HEK293 (cell line): Measurements from ENCODE around the gene NR3C1.

Experiments
- CTCF ChIA-PET: fragments of 350-600 bp; formaldehyde crosslinking; extraction: SDS; loops from one replicate; lab custom pipeline; 2021; ENCODE audit warnings: antibody characterized with exemption; lab: Yijun Ruan, JAX
- POLR2A ChIA-PET: fragments of 300-600 bp; formaldehyde crosslinking; extraction: SDS; loops from one replicate; lab custom pipeline; 2020; ENCODE audit warnings: antibody characterized with exemption, inconsistent platforms; lab: Yijun Ruan, JAX
- H3K27ac ChIP-seq: fragments of 200-500 bp; sonication (Bioruptor generic); 2 replicates; pipeline ENCODE4 v1.5.1; 2014; ENCODE audit warnings: low read depth, low read length, control low read depth, inconsistent platforms; ENCODE audit errors: extremely low read depth
- H3K36me3 ChIP-seq, 2 experiments: fragments of 200-500 bp in 1 of 2; sonication (Bioruptor generic) in 1 of 2; 1 replicate in 1 of 2; 2 replicates in 1 of 2; pipeline ENCODE4 v1.5.1; 2014 to 2017; ENCODE audit warnings: inconsistent platforms in 2 of 2, low read length in 2 of 2; ENCODE audit not compliant: control insufficient read depth in 2 of 2, insufficient read depth in 1 of 2
- H3K4me1 ChIP-seq: fragments of 200-500 bp; sonication (Bioruptor generic); 2 replicates; pipeline ENCODE4 v1.5.1; 2014; ENCODE audit warnings: mild to moderate bottlenecking, low read length, inconsistent platforms; ENCODE audit not compliant: control insufficient read depth, insufficient read depth
- H3K4me3 ChIP-seq: 2 replicates; pipeline ENCODE4 v1.5.1; 2011; ENCODE audit warnings: low read depth, mild to moderate bottlenecking, control low read depth, low read length, moderate library complexity
- H3K9me3 ChIP-seq: fragments of 200-500 bp; sonication (Bioruptor generic); 2 replicates; pipeline ENCODE4 v1.5.1; 2014; ENCODE audit warnings: low read depth, low read length, inconsistent platforms; ENCODE audit not compliant: control insufficient read depth, insufficient read depth
- FEZF1 ChIP-seq: fragments of 450-650 bp; formaldehyde crosslinking; IDR thresholded peaks from 2 replicates; pipeline ENCODE4 v1.5.1; 2016; ENCODE audit warnings: missing biosample characterization, missing genetic modification characterization
- GFI1B ChIP-seq: fragments of 450-650 bp; formaldehyde crosslinking; IDR thresholded peaks from 2 replicates; pipeline ENCODE4 v1.5.1; 2016; ENCODE audit warnings: missing biosample characterization, missing genetic modification characterization
- PRDM1 ChIP-seq: fragments of 450-650 bp; formaldehyde crosslinking; IDR thresholded peaks from 2 replicates; pipeline ENCODE4; 2016; ENCODE audit warnings: missing biosample characterization, missing genetic modification characterization
- RBAK ChIP-seq: fragments of 450-650 bp; formaldehyde crosslinking; IDR thresholded peaks from 2 replicates; pipeline ENCODE4 v1.5.1; 2016; ENCODE audit warnings: missing biosample characterization, missing genetic modification characterization
- SCRT1 ChIP-seq: fragments of 450-650 bp; formaldehyde crosslinking; IDR thresholded peaks from 2 replicates; pipeline ENCODE4 v1.5.1; 2016; ENCODE audit warnings: missing biosample characterization, missing genetic modification characterization, borderline replicate concordance
- ZBTB21 ChIP-seq: fragments of 450-650 bp; formaldehyde crosslinking; IDR thresholded peaks from 2 replicates; pipeline ENCODE4 v1.5.1; 2017; ENCODE audit warnings: missing biosample characterization, missing genetic modification characterization
- ZBTB48 ChIP-seq: fragments of 450-650 bp; formaldehyde crosslinking; IDR thresholded peaks from 2 replicates; pipeline ENCODE4 v1.5.1; 2016; ENCODE audit warnings: missing biosample characterization, missing genetic modification characterization
- ZFP37 ChIP-seq: fragments of 450-650 bp; formaldehyde crosslinking; IDR thresholded peaks from 2 replicates; pipeline ENCODE4 v1.5.1; 2016; ENCODE audit warnings: missing biosample characterization, missing genetic modification characterization
- ZIC2 ChIP-seq: fragments of 450-650 bp; formaldehyde crosslinking; IDR thresholded peaks from 2 replicates; pipeline ENCODE4 v1.5.1; 2016; ENCODE audit warnings: missing biosample characterization, missing genetic modification characterization
- ZNF10 ChIP-seq: fragments of 450-650 bp; formaldehyde crosslinking; IDR thresholded peaks from 2 replicates; pipeline ENCODE4 v1.5.1; 2017; ENCODE audit warnings: missing biosample characterization, missing genetic modification characterization
- ZNF132 ChIP-seq: fragments of 450-650 bp; formaldehyde crosslinking; IDR thresholded peaks from 2 replicates; pipeline ENCODE4 v1.5.1; 2017; ENCODE audit warnings: missing biosample characterization, missing genetic modification characterization, borderline replicate concordance
- ZNF184 ChIP-seq: fragments of 450-650 bp; IDR thresholded peaks from 2 replicates; pipeline ENCODE4 v1.5.1; 2018; ENCODE audit warnings: missing biosample characterization, mild to moderate bottlenecking, missing genetic modification characterization
- ZNF2 ChIP-seq: fragments of 450-650 bp; formaldehyde crosslinking; IDR thresholded peaks from 2 replicates; pipeline ENCODE4 v1.5.1; 2016; ENCODE audit warnings: missing biosample characterization, missing genetic modification characterization
- ZNF23 ChIP-seq: fragments of 450-650 bp; formaldehyde crosslinking; IDR thresholded peaks from 2 replicates; pipeline ENCODE4 v1.5.1; 2016; ENCODE audit warnings: missing biosample characterization, missing genetic modification characterization, borderline replicate concordance
- ZNF37A ChIP-seq: fragments of 450-650 bp; IDR thresholded peaks from 2 replicates; pipeline ENCODE4 v1.5.1; 2018; ENCODE audit warnings: missing biosample characterization, missing genetic modification characterization
- ZNF518A ChIP-seq: fragments of 450-650 bp; formaldehyde crosslinking; conservative IDR thresholded peaks from 2 replicates; pipeline ENCODE4 v1.5.1; 2016; ENCODE audit warnings: low read depth, missing biosample characterization, missing genetic modification characterization
- ZNF549 ChIP-seq: fragments of 450-650 bp; IDR thresholded peaks from 2 replicates; pipeline ENCODE4 v1.5.1; 2018; ENCODE audit warnings: missing biosample characterization, missing genetic modification characterization, mild to moderate bottlenecking, inconsistent platforms, moderate library complexity
- ZSCAN16 ChIP-seq: fragments of 450-650 bp; formaldehyde crosslinking; IDR thresholded peaks from 2 replicates; pipeline ENCODE4 v1.5.1; 2016; ENCODE audit warnings: missing biosample characterization, missing genetic modification characterization
- TF ChIP-seq, protein P1 (sequence below): fragments of 450-650 bp; formaldehyde crosslinking; IDR thresholded peaks from 2 replicates; pipeline ENCODE4 v1.5.1; 2016; ENCODE audit warnings: missing biosample characterization, missing genetic modification characterization
- TF ChIP-seq, protein P2 (sequence below): fragments of 450-650 bp; formaldehyde crosslinking; IDR thresholded peaks from 2 replicates; pipeline ENCODE4 v1.5.1; 2016; ENCODE audit warnings: missing biosample characterization, missing genetic modification characterization
- TF ChIP-seq, protein P3 (sequence below): fragments of 450-650 bp; formaldehyde crosslinking; optimal IDR thresholded peaks from 2 replicates; pipeline ENCODE3; 2016; ENCODE audit warnings: missing biosample characterization, mild to moderate bottlenecking, missing genetic modification characterization
- TF ChIP-seq, protein P4 (sequence below): fragments of 450-650 bp; formaldehyde crosslinking; IDR thresholded peaks from 2 replicates; pipeline ENCODE4 v1.5.1; 2016; ENCODE audit warnings: missing biosample characterization, missing genetic modification characterization

NR3C1 gene

DNA sequence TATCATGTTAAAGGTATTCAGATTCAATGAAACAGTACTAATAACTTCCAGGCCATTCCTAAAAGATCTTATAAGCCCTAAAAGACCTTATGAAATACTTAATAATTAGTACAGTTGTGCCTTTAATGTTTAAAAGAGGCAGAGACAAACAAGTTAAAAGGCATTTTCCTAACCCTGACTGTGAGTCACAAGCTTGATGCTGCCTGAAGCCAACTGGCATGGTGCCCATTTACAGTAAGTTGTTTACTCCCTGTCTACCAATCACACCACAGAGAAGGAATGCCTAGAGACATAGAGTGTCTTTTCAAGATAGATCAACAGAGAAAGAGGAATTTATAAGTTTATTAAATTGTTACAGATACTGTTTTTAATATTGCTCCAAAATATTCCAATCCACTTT is 47.8 kb downstream of the NR3C1 start (continued):
- TF ChIP-seq ZNF549 (peak; percentile 49; the same call in 1 of the 2 replicates), ZNF184 (tag by site-specific recombination) (peak; percentile 79; the same call in 1 of the 2 replicates), ZNF10 (tag by site-specific recombination) (no peak), ZIC2 (no peak), ZBTB48 (tag by site-specific recombination) (no peak), ZNF132 (tag by site-specific recombination) (peak; percentile 46; the same call in 1 of the 2 replicates)

DNA sequence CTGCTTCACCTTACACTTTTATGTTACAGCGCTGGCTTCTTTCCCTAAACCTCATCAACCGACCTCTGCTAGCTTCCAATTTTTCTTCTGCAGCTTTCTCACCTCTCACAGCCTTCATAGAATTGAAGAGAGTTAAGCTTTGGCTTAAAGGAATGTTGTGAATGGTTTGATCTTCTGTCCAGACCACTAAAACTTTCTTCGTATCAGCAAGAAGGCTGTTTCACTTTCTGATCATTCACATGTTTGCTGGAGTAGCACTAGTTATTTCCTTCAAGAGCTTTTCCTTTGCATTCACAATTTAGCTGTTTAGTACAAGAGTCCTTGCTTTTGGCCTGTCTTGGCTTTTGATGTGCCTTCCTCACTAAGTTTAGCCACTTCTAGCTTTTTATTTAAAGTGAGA is 49.5 kb downstream of the NR3C1 start:
- TF ChIP-seq, protein P1, sequence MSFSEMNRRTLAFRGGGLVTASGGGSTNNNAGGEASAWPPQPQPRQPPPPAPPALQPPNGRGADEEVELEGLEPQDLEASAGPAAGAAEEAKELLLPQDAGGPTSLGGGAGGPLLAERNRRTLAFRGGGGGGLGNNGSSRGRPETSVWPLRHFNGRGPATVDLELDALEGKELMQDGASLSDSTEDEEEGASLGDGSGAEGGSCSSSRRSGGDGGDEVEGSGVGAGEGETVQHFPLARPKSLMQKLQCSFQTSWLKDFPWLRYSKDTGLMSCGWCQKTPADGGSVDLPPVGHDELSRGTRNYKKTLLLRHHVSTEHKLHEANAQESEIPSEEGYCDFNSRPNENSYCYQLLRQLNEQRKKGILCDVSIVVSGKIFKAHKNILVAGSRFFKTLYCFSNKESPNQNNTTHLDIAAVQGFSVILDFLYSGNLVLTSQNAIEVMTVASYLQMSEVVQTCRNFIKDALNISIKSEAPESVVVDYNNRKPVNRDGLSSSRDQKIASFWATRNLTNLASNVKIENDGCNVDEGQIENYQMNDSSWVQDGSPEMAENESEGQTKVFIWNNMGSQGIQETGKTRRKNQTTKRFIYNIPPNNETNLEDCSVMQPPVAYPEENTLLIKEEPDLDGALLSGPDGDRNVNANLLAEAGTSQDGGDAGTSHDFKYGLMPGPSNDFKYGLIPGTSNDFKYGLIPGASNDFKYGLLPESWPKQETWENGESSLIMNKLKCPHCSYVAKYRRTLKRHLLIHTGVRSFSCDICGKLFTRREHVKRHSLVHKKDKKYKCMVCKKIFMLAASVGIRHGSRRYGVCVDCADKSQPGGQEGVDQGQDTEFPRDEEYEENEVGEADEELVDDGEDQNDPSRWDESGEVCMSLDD = no peak
- TF ChIP-seq PRDM1 = peak; percentile 27; the same call in 1 of the 2 replicates
- TF ChIP-seq, all 188 proteins: peak for 1
- ChIA-PET POLR2A (no interaction called here), CTCF (interaction anchor here (1.0 to 1.5 kb wide), 2 partner anchors 8 to 16 kb away, joined by 3 read pairs; no protein-coding TSS in a partner anchor)
- H3K4me3 ChIP-seq = no peak overlapping the region
- peaks cover 18% of the 10 kb centered on the region for H3K4me1 ChIP-seq
- no peak overlapping the region for H3K27ac ChIP-seq
- H3K9me3 ChIP-seq = no peaks in the 10 kb centered on the region
- H3K36me3 ChIP-seq = no peaks in the 10 kb centered on the region

DNA sequence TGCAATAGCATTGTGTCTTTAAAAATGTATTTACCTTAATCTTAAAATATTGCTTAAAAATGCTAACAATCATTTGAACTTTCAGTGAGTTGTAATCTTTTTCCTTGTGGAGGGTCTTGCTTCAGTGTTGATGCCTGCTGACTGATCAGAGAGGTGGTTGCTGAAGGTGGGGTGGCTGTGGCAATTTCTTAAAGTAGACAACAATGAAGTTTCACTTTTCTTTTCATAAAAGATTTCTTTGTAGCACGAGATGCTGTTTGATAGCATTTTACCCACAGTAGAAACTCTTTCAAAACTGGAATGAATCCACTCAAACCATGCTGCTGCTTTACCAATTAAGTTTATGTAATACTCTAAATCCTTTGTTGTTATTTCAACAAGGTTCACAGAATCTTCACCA is 50.8 kb downstream of the NR3C1 start:
- POLR2A ChIA-PET = no interaction called here
- H3K36me3 ChIP-seq = no peaks in the 10 kb centered on the region
- peaks cover 17% of the 10 kb centered on the region for H3K4me1 ChIP-seq
- no peaks in the 10 kb centered on the region for H3K9me3 ChIP-seq
- no peak overlapping the region for H3K27ac ChIP-seq
- no peak overlapping the region for H3K4me3 ChIP-seq
- CTCF ChIA-PET = no interaction called here
- TF ChIP-seq ZBTB21 (tag by site-specific recombination) = no peak
- TF ChIP-seq SCRT1 (tag by site-specific recombination) = no peak
- TF ChIP-seq, protein P2, sequence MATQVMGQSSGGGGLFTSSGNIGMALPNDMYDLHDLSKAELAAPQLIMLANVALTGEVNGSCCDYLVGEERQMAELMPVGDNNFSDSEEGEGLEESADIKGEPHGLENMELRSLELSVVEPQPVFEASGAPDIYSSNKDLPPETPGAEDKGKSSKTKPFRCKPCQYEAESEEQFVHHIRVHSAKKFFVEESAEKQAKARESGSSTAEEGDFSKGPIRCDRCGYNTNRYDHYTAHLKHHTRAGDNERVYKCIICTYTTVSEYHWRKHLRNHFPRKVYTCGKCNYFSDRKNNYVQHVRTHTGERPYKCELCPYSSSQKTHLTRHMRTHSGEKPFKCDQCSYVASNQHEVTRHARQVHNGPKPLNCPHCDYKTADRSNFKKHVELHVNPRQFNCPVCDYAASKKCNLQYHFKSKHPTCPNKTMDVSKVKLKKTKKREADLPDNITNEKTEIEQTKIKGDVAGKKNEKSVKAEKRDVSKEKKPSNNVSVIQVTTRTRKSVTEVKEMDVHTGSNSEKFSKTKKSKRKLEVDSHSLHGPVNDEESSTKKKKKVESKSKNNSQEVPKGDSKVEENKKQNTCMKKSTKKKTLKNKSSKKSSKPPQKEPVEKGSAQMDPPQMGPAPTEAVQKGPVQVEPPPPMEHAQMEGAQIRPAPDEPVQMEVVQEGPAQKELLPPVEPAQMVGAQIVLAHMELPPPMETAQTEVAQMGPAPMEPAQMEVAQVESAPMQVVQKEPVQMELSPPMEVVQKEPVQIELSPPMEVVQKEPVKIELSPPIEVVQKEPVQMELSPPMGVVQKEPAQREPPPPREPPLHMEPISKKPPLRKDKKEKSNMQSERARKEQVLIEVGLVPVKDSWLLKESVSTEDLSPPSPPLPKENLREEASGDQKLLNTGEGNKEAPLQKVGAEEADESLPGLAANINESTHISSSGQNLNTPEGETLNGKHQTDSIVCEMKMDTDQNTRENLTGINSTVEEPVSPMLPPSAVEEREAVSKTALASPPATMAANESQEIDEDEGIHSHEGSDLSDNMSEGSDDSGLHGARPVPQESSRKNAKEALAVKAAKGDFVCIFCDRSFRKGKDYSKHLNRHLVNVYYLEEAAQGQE = no peak
- no peak for TF ChIP-seq ZSCAN16 (tag by site-specific recombination)
- no peak for TF ChIP-seq GFI1B (tag by site-specific recombination)
- TF ChIP-seq ZFP37 = no peak
- TF ChIP-seq, protein P3, sequence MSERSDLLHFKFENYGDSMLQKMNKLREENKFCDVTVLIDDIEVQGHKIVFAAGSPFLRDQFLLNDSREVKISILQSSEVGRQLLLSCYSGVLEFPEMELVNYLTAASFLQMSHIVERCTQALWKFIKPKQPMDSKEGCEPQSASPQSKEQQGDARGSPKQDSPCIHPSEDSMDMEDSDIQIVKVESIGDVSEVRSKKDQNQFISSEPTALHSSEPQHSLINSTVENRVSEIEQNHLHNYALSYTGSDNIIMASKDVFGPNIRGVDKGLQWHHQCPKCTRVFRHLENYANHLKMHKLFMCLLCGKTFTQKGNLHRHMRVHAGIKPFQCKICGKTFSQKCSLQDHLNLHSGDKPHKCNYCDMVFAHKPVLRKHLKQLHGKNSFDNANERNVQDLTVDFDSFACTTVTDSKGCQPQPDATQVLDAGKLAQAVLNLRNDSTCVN (tag by site-specific recombination) = no peak
- no peak for TF ChIP-seq ZNF23 (tag by site-specific recombination)
- TF ChIP-seq ZNF2 = no peak
- TF ChIP-seq, protein P4, sequence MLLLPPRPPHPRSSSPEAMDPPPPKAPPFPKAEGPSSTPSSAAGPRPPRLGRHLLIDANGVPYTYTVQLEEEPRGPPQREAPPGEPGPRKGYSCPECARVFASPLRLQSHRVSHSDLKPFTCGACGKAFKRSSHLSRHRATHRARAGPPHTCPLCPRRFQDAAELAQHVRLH (tag by site-specific recombination) = no peak
- TF ChIP-seq RBAK (tag by site-specific recombination) = no peak
- no peak for TF ChIP-seq ZNF518A (tag by site-specific recombination)
- no peak for TF ChIP-seq FEZF1 (tag by site-specific recombination)
- no peak for TF ChIP-seq ZNF37A (tag by site-specific recombination)
